ENCODE data around the gene MYL6B. TPM values are rescaled to one million over a fixed set of nuclear protein-coding genes. Genes with fewer than 3 reads are reported as not detected.
"Not testable (repeated sequence)": the region's sequence is repeated elsewhere in the genome, so short reads cannot be mapped to it uniquely, and the experiment has no call there.

MYL6B gene
- total RNA-seq, 4 donors from 2014 or later = 33.4 to 115 (median 48.1) TPM

GRCh38 chr12:56110571-56110970 lies 41.8 kb upstream of the MYL6B start:
- Histone ChIP-seq H3K4me3 (replicated peaks in 1 of 3) (no peak overlapping the region), H3K27me3 (no peaks in the 10 kb centered on the region), H3K9me3 (no peaks in the 10 kb centered on the region), H3K4me1 (peaks cover 0 to 6% of the 10 kb centered on the region in 2 donors), H3K36me3 (peaks cover 55 to 65% of the 10 kb centered on the region in 2 donors), H3K27ac (no peak overlapping the region)
- DNase-seq = no peak
- 89 to 90% methylated on average over 5 of the region's 5 CpGs for WGBS, 2 donors
- intact Hi-C loops (cut with DNase I) = no loop called here
- TF ChIP-seq, protein P1, sequence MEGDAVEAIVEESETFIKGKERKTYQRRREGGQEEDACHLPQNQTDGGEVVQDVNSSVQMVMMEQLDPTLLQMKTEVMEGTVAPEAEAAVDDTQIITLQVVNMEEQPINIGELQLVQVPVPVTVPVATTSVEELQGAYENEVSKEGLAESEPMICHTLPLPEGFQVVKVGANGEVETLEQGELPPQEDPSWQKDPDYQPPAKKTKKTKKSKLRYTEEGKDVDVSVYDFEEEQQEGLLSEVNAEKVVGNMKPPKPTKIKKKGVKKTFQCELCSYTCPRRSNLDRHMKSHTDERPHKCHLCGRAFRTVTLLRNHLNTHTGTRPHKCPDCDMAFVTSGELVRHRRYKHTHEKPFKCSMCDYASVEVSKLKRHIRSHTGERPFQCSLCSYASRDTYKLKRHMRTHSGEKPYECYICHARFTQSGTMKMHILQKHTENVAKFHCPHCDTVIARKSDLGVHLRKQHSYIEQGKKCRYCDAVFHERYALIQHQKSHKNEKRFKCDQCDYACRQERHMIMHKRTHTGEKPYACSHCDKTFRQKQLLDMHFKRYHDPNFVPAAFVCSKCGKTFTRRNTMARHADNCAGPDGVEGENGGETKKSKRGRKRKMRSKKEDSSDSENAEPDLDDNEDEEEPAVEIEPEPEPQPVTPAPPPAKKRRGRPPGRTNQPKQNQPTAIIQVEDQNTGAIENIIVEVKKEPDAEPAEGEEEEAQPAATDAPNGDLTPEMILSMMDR (IDR thresholded peaks at IDR 0.05) = no peak
- no peak for TF ChIP-seq POLR2A (IDR thresholded peaks at IDR 0.05)

DNA sequence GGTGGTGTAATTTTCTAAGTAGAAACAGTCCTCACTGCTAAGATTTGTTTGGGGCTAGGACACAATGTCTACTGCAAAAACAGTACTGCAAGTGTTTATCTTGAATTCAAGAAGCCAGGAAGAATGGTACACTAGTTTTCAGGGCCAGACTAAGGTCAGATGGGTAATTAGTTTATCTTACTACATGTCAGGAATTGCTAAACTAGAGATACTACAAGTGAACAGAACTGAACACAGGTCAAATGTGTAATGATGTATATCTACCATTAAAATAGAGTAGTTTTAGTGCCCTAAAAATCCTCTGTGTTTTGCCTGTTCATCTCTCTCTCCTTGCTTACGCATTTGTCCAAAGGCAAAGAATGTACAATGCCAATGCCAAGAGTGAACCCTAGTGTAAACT lies 38.3 kb upstream of the MYL6B start:
- Histone ChIP-seq H3K27ac (no peak overlapping the region), H3K36me3 (peaks cover 32 to 44% of the 10 kb centered on the region in 2 donors), H3K9me3 (no peaks in the 10 kb centered on the region), H3K4me3 (replicated peaks in 1 of 3) (no peak overlapping the region), H3K27me3 (no peaks in the 10 kb centered on the region), H3K4me1 (peaks cover 6% of the 10 kb centered on the region in 2 donors)
- DNase-seq = no peak
- WGBS, 2 donors = 90 to 100% methylated on average over 1 of the region's 1 CpG
- intact Hi-C loops (cut with DNase I) = no loop called here
- TF ChIP-seq, protein P1 (IDR thresholded peaks at IDR 0.05) = no peak
- no peak for TF ChIP-seq POLR2A (IDR thresholded peaks at IDR 0.05)

DNA sequence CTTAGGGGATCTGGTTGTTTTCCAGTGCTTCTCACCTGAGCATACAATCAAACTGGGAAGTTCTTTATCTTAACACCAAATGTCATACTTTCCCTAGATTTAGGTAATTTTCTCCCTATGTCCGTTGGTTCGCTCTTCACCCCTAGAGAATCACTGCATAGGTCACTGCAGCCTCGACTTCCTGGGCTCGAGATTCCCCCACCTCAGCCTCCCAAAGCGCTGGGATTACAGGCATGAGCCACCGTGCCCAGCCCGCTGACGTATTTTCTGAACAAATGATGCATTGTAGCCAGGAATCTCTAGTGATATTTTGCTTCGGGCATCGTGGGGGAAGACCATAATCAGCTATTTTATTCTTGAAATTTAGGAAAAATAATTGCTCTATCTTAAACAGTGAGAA lies 37.1 kb upstream of the MYL6B start:
- Histone ChIP-seq H3K27me3 (no peaks in the 10 kb centered on the region), H3K36me3 (peaks cover 20 to 32% of the 10 kb centered on the region in 2 donors), H3K9me3 (no peaks in the 10 kb centered on the region), H3K4me3 (replicated peaks in 1 of 3) (peak overlapping the region in 1 of 3 donors; percentile 83), H3K4me1 (peaks cover 14 to 18% of the 10 kb centered on the region in 2 donors), H3K27ac (peak overlapping the region in 2 of 3 donors; percentile 88 to 93)
- DNase-seq = peak in 1 of 2 donors; percentile 9
- intact Hi-C loops (cut with DNase I) = no loop called here
- 47 to 53% methylated on average over 10 of the region's 10 CpGs for WGBS, 2 donors
- no peak for TF ChIP-seq POLR2A (IDR thresholded peaks at IDR 0.05)
- TF ChIP-seq, protein P1 (IDR thresholded peaks at IDR 0.05) = no peak

DNA sequence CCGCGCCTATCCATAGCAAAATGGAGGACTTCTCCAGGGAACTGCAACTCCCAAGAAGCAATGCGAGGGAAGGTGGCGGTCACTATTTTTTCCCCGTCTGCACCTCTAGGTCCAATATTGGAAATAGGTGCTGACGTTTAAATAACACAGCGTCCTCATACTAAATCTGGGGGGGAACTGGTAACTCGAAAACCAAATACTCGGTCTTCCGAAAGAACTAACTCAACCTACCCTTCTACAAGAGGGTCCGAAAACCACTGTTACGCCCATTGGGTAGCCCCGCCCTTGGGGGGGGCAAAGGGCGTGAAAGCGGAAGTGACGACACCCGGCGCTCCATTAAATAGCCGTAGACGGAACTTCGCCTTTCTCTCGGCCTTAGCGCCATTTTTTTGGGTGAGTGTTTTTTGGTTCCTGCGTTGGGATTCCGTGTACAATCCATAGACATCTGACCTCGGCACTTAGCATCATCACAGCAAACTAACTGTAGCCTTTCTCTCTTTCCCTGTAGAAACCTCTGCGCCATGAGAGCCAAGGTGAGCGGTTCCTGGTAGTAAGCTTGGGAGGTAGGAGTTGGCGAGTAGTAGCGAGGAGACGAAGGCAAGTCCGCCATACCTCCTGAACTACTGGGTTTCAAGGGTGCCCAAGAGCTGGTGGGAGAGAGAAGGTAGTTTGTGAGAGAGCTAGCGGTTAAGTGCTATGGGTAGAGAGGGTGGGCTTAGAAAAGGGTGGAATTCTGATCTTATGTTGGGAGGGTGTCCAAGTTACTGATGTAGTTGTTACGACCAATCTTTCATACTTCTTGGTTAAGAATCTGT lies 35.9 kb upstream of the MYL6B start, which contains the start of gene RPL41:
TSS of gene RPL41 (plus strand) at position 367 of the 815 bp plus-strand sequence.
- Histone ChIP-seq H3K4me3 (replicated peaks in 1 of 3) (peak within 1 kb of the TSS; percentile 11 to 83 (median 59)), H3K27me3 (no peaks in the 10 kb centered on the region), H3K9me3 (no peaks in the 10 kb centered on the region), H3K4me1 (peaks cover 14 to 19% of the 10 kb centered on the region in 2 donors), H3K36me3 (peaks cover 18 to 29% of the 10 kb centered on the region in 2 donors), H3K27ac (peak within 1 kb of the TSS; percentile 88 to 93 (median 92))
- TF ChIP-seq, protein P1 (IDR thresholded peaks at IDR 0.05) = peak in 1 of 6 experiments; percentile 34
- peak; percentile 90 to 98 for TF ChIP-seq POLR2A (IDR thresholded peaks at IDR 0.05)
- WGBS, 2 donors = 0 to 1% methylated on average over 34 of the region's 34 CpGs
- DNase-seq = peak; percentile 94
- intact Hi-C loops (cut with DNase I) = no loop called here

GRCh38 chr12:56117082-56117706 lies 35.2 kb upstream of the MYL6B start:
- intact Hi-C loops (cut with DNase I) = not testable (repeated sequence)
- WGBS, 2 donors = 2% methylated on average over 13 to 15 of the region's 16 CpGs

More at GRCh38 chr12:56117082-56117706, 35.2 kb upstream of the MYL6B start:
- H3K9me3 ChIP-seq, H3K27me3 ChIP-seq: not testable (repeated sequence)
- H3K27ac ChIP-seq = peak overlapping the region; percentile 88 to 93 (median 92)
- H3K36me3 ChIP-seq = peaks cover 14 to 25% of the 10 kb centered on the region in 2 donors
- peak; percentile 13 to 14 for DNase-seq
- peak overlapping the region; percentile 11 to 83 (median 48) for H3K4me3 ChIP-seq (replicated peaks in 1 of 3)
- H3K4me1 ChIP-seq = peaks cover 14 to 19% of the 10 kb centered on the region in 2 donors

Measured in thyroid gland (tissue), 4 donors.